Lower lobe of right lung (tissue), 2 donors: ENCODE data around the gene AGPAT1. TPM values are rescaled to one million over a fixed set of nuclear protein-coding genes. Genes with fewer than 3 reads are reported as not detected.
"Not testable (repeated sequence)": the region's sequence is repeated elsewhere in the genome, so short reads cannot be mapped to it uniquely, and the experiment has no call there.

Experiments used
- ATAC-seq, 2 donors: fragments of 200-7000 bp; cut with Tn5 transposase; one replicate each; pipeline ENCODE4 v1.9.1; 2020 to 2022; ENCODE audit warnings: mild to moderate bottlenecking in 2 of 2, moderate library complexity in 2 of 2
- DNase-seq: peaks from one replicate; pipeline ENCODE4 v3.0.0-alpha.2; 2020
- H3K27ac ChIP-seq: fragments of 200-600 bp; one replicate; pipeline ENCODE4 v1.8.0; 2022
- H3K27me3 ChIP-seq: fragments of 200-600 bp; one replicate; pipeline ENCODE4 v1.8.0; 2022; ENCODE audit warnings: low read depth
- H3K36me3 ChIP-seq: fragments of 200-600 bp; one replicate; pipeline ENCODE4 v1.8.0; 2022; ENCODE audit warnings: mild to moderate bottlenecking
- H3K4me1 ChIP-seq: fragments of 200-600 bp; one replicate; pipeline ENCODE4 v1.8.0; 2022
- H3K4me3 ChIP-seq: fragments of 200-600 bp; one replicate; pipeline ENCODE4 v1.8.0; 2022; ENCODE audit warnings: mild to moderate bottlenecking
- H3K9me3 ChIP-seq: fragments of 200-600 bp; one replicate; pipeline ENCODE4 v1.8.0; 2022
- CTCF ChIP-seq: fragments of 200-600 bp; IDR thresholded peaks from one replicate; pipeline ENCODE4 v1.8.0; 2022; ENCODE audit warnings: antibody characterized with exemption, mild to moderate bottlenecking
- intact Hi-C: fragments of 100-400 bp; cut with DNase I; formaldehyde crosslinking; loops from one replicate; pipeline ENCODE4 v1.11.0; 2022
- total RNA-seq: library from RNA; stranded (reverse); fragmentation: NEBNext Ultra II Directional; extraction: Animal tissue kit (Norgen Biotek cat#: 25700); gene quantifications from one replicate; pipeline ENCODE4 v1.2.1, GENCODE V29; 2021
- donor health status: DM: no; HTN: yes; CAD: no; lungs with severe emphysema.

Gene AGPAT1
- total RNA-seq, 1 donor from 2014 or later = 51.2 TPM

GRCh38 chr6:32196682-32197616 is 21.1 kb upstream of the AGPAT1 start:
- H3K36me3 ChIP-seq = peaks cover 1% of the 10 kb centered on the region
- H3K4me3 ChIP-seq = peak overlapping the region; percentile 79
- peaks cover under 1% of the 10 kb centered on the region for H3K27me3 ChIP-seq
- no peak for TF ChIP-seq CTCF
- peaks cover 44% of the 10 kb centered on the region for H3K4me1 ChIP-seq
- ATAC-seq = no peak
- DNase-seq = no peak
- no peaks in the 10 kb centered on the region for H3K9me3 ChIP-seq
- intact Hi-C loops = no loop called here
- peak overlapping the region; percentile 100 for H3K27ac ChIP-seq

- DNase-seq = peak; percentile 93
- ATAC-seq = peak; percentile 49 to 52
- TF ChIP-seq CTCF = no peak
- intact Hi-C loops = no loop called here
- peaks cover 48% of the 10 kb centered on the region for H3K4me1 ChIP-seq
- no peaks in the 10 kb centered on the region for H3K27me3 ChIP-seq
- peak overlapping the region; percentile 100 for H3K27ac ChIP-seq
- H3K9me3 ChIP-seq = no peaks in the 10 kb centered on the region
- no peaks in the 10 kb centered on the region for H3K36me3 ChIP-seq
- peak overlapping the region; percentile 79 for H3K4me3 ChIP-seq
Observed at GRCh38 chr6:32195902-32196681, 20.2 kb upstream of the AGPAT1 start.

- H3K27ac ChIP-seq = peak overlapping the region; percentile 100
Observed at GRCh38 chr6:32195652-32195901, 19.7 kb upstream of the AGPAT1 start.

GRCh38 chr6:32194825-32195651 is 19.2 kb upstream of the AGPAT1 start:
- TF ChIP-seq CTCF = no peak
- intact Hi-C loops = no loop called here
- Histone ChIP-seq H3K4me1 (peaks cover 56% of the 10 kb centered on the region), H3K36me3 (no peaks in the 10 kb centered on the region), H3K4me3 (peak overlapping the region; percentile 49), H3K27ac (peak overlapping the region; percentile 91), H3K9me3 (no peaks in the 10 kb centered on the region), H3K27me3 (no peaks in the 10 kb centered on the region)
- ATAC-seq (no peak), DNase-seq (no peak)

More at GRCh38 chr6:32195652-32195901, 19.7 kb upstream of the AGPAT1 start:
- peaks cover 53% of the 10 kb centered on the region for H3K4me1 ChIP-seq
- ATAC-seq (peak; percentile 93 to 96), DNase-seq (peak; percentile 100)
- H3K36me3 ChIP-seq = no peaks in the 10 kb centered on the region
- H3K27me3 ChIP-seq = no peaks in the 10 kb centered on the region
- intact Hi-C loops = no loop called here
- H3K4me3 ChIP-seq = peak overlapping the region; percentile 79
- H3K9me3 ChIP-seq = no peaks in the 10 kb centered on the region
- TF ChIP-seq CTCF = peak; percentile 50

- Histone ChIP-seq H3K27me3 (no peaks in the 10 kb centered on the region), H3K27ac (peak overlapping the region; percentile 91), H3K4me1 (peaks cover 56% of the 10 kb centered on the region), H3K36me3 (no peaks in the 10 kb centered on the region), H3K9me3 (no peaks in the 10 kb centered on the region), H3K4me3 (peak overlapping the region; percentile 49)
- ATAC-seq (no peak), DNase-seq (no peak)
- TF ChIP-seq CTCF = no peak
- intact Hi-C loops = no loop called here
Observed at GRCh38 chr6:32194388-32194787, 18.5 kb upstream of the AGPAT1 start.

GRCh38 chr6:32193096-32193495 is 17.2 kb upstream of the AGPAT1 start:
- DNase-seq, H3K9me3 ChIP-seq, H3K27me3 ChIP-seq, intact Hi-C loops, ATAC-seq, H3K36me3 ChIP-seq: not testable (repeated sequence)
- H3K4me3 ChIP-seq = peak overlapping the region; percentile 76
- H3K27ac ChIP-seq = peak overlapping the region; percentile 91
- H3K4me1 ChIP-seq = peaks cover 69% of the 10 kb centered on the region
